HAP-1 (cell line): ENCODE data around the gene MBD4.

ENCODE experiments used
- DNase-seq, 2 experiments: peaks; one replicate each; pipeline ENCODE4 v3.0.0-alpha.2; 2016 to 2020; ENCODE audit warnings: low spot score in 2 of 2
- H3K27me3 ChIP-seq: fragments of 250-450 bp; sonication (Bioruptor Pico); 2 replicates; pipeline ENCODE4 v1.5.1; 2020; ENCODE audit warnings: low read depth, mild to moderate bottlenecking, moderate library complexity
- H3K36me3 ChIP-seq: fragments of 250-450 bp; sonication (Bioruptor Pico); replicated peaks from 2 replicates; pipeline ENCODE4 v1.5.1; 2020; ENCODE audit warnings: mild to moderate bottlenecking
- H3K4me1 ChIP-seq: fragments of 250-450 bp; sonication (Bioruptor Pico); 2 replicates; pipeline ENCODE4 v1.5.1; 2020; ENCODE audit warnings: mild to moderate bottlenecking
- H3K4me3 ChIP-seq: fragments of 250-450 bp; sonication (Bioruptor Pico); 2 replicates; pipeline ENCODE4 v1.5.1; 2020; ENCODE audit warnings: mild to moderate bottlenecking, moderate library complexity
- H3K9me3 ChIP-seq: fragments of 250-450 bp; sonication (Bioruptor Pico); 2 replicates; pipeline ENCODE4 v1.5.1; 2020; ENCODE audit warnings: mild to moderate bottlenecking, moderate library complexity
- in situ Hi-C: fragments of 300-500 bp; cut with MboI; formaldehyde crosslinking; loops from 3 replicates; pipeline ENCODE4 v1.14.3; 2020; ENCODE audit warnings: low sequenced_read_pairs, inconsistent platforms, mixed read lengths

The MBD4 gene

DNA sequence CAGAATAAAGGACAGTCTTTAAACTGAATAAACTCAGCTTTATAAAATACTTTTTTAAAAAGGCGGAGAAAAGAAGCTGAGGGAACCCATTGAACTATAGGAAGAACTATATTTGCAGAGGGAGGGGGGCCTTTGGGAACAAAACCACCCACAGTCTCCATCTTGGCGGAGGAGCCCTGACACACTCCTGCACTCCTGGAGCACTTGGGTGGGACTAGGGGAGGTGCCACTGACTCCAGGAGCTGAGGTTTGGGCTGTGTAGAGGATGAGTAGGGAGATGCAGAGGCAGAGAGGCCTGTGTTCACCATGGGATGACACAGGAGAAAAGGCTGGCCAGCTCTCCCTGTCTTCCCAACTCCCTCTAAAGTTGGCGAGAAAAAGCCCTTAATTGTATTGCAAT is 36.1 kb upstream of the MBD4 start:
- Histone ChIP-seq H3K4me3 (no peak overlapping the region), H3K27me3 (no peaks in the 10 kb centered on the region), H3K4me1 (no peaks in the 10 kb centered on the region; the same call in 1 of the 2 replicates), H3K9me3 (no peaks in the 10 kb centered on the region), H3K36me3 (peaks cover 7% of the 10 kb centered on the region)
- DNase-seq, result no peak
- in situ Hi-C loops, result loop anchor here (25.0 kb wide), 1 partner anchor 361 kb away; no protein-coding TSS in a partner anchor

DNA sequence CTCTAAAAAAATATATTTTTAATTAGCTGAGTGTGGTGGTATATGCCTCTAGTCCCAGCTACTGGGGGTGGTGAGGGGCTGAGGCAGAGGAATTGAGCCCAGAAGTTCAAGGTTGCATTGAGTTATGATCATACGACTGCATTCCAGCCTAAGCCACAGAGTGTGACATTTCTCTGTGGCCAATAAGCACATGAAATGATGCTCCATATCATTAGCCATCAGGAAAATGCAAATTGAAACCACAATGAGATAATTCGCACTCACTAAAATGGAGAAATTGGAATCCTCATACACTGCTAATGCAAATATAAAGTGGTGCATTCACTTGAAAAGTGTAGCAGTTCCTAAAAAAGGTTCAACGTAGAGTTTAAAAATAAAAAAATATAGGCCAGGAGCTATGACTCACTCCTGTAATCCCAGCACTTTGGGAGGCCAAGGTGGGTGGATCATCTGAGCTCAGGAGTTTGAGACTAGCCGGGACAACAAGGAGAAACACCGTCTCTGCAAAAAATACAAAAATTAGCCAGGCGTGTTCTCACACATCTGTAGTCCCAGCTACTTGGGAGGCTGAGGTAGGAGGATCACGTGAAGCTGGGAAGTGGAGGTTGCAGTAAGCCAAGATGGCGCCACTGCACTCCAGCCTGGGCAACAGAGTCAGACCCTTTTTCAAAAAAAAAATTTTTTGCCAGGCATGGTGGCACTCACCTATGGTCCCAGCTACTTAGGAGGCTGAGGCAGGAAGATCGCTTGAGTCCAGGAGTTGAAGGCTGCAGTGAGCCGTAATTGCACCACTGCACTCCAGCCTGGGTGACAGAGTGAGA is 35.4 kb upstream of the MBD4 start:
- in situ Hi-C loops, result loop anchor here (25.0 kb wide), 1 partner anchor 362 kb away; no protein-coding TSS in a partner anchor
- no peaks in the 10 kb centered on the region for H3K9me3 ChIP-seq
- H3K36me3 ChIP-seq, result peaks cover 5% of the 10 kb centered on the region
- H3K4me1 ChIP-seq, result no peaks in the 10 kb centered on the region; the same call in 1 of the 2 replicates
- no peaks in the 10 kb centered on the region for H3K27me3 ChIP-seq
- no peak overlapping the region for H3K4me3 ChIP-seq
- DNase-seq, result no peak

DNA sequence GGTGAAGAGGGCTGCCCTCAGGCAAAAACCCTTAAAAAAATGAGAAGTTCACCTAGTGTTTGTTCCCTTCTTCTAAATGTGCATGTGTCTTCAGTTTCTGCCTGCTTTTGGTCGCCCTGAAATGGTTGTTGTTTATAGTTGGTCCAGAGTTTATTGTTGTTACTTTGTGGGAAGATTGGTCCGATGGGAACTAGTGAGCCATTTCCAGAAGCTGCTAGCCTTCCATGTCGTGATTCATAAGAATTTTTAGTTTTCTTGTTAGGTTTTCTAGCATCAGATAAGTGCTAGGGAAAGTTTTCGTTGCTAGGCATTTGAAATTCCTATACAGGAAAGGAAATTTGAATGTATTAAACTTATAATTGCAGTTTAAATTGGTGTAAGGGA is 34.0 kb upstream of the MBD4 start:
- Histone ChIP-seq H3K27me3 (no peaks in the 10 kb centered on the region), H3K36me3 (no peaks in the 10 kb centered on the region; the same call in none of the 2 replicates), H3K4me1 (no peaks in the 10 kb centered on the region; the same call in 1 of the 2 replicates), H3K4me3 (no peak overlapping the region), H3K9me3 (no peaks in the 10 kb centered on the region)
- DNase-seq, result no peak
- in situ Hi-C loops, result no loop called here

DNA sequence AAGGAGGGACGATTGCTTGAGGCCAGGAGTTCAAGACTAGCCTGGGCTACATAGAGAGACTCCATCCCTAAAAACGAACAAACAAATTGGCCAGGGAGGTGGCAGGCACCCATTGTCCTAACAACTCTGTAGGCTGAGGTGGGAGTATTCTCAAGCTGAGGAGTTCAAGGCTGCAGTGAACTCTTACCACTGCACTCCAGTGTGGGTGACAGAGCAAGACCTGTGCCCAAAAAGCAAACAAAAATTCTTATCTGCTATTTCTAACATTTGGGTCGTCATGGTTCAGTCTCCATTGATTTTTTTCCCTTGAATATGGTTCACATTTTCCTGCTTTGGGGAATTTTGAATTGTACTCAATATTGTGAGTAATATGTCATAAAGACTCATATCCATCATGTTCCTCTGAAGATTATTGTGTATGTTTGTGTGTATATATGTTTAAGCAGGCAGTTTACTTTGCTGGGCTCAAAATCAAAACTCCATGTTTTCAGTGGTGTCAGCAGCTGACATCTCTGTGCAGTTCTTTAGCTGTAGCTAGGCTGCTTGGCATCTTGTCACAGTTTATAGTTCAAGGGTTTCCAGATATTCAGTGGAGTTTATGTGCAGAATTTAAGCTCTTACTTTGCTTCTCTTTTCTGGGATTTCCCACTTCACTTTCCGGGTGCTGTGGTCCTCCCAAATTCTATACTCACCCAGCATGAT is 33.5 kb upstream of the MBD4 start:
- Histone ChIP-seq H3K4me1 (no peaks in the 10 kb centered on the region; the same call in 1 of the 2 replicates), H3K27me3 (no peaks in the 10 kb centered on the region), H3K4me3 (no peak overlapping the region), H3K36me3 (no peaks in the 10 kb centered on the region; the same call in none of the 2 replicates), H3K9me3 (no peaks in the 10 kb centered on the region)
- in situ Hi-C loops, result no loop called here
- DNase-seq, result no peak

DNA sequence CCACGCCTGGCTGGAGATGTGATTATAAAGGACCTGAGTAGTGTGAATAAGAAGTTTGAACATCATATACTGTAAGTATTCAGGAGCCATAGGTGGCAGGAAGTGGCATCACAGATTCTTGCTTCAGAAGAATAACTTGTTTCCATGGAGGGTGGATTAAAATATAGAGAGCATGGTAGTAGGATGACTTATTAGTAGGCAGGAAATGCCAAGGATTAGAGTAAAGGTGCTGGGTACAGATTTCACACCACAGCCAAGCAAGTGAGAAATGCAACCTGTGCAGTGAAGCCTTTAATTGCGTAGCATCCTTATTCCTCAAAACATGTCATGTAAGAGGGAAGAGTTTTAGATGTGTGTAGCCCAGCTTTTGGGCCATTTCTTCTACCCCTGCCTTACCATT is 31.1 kb upstream of the MBD4 start:
- H3K27me3 ChIP-seq, result no peaks in the 10 kb centered on the region
- H3K4me1 ChIP-seq, result no peaks in the 10 kb centered on the region; the same call in 1 of the 2 replicates
- no peak for DNase-seq
- H3K9me3 ChIP-seq, result no peaks in the 10 kb centered on the region
- no peaks in the 10 kb centered on the region; the same call in 1 of the 2 replicates for H3K36me3 ChIP-seq
- no peak overlapping the region for H3K4me3 ChIP-seq
- in situ Hi-C loops, result no loop called here

DNA sequence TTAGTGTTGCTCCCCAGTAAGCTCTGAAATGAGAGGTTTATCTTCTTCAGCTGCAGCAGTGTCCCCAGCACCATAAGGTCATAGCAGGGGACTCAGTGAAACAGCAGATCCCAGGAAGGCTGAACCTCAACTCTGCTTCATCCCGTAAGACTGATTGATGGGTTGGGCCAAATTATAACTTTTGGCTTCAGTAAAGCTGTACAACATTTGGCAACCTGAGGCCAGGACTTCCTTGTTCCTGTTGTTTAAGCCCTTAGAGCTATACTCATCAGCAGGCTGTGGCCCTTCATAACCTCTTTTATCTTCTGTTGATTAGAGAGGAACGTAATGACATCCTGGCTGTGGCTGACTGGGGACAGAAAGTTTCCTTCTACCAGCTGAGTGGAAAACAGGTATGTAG is 29.3 kb upstream of the MBD4 start:
- no peaks in the 10 kb centered on the region for H3K9me3 ChIP-seq
- no peaks in the 10 kb centered on the region for H3K27me3 ChIP-seq
- no peak for DNase-seq
- no peak overlapping the region for H3K4me3 ChIP-seq
- no peaks in the 10 kb centered on the region; the same call in 1 of the 2 replicates for H3K36me3 ChIP-seq
- in situ Hi-C loops, result no loop called here
- H3K4me1 ChIP-seq, result no peaks in the 10 kb centered on the region; the same call in 1 of the 2 replicates

DNA sequence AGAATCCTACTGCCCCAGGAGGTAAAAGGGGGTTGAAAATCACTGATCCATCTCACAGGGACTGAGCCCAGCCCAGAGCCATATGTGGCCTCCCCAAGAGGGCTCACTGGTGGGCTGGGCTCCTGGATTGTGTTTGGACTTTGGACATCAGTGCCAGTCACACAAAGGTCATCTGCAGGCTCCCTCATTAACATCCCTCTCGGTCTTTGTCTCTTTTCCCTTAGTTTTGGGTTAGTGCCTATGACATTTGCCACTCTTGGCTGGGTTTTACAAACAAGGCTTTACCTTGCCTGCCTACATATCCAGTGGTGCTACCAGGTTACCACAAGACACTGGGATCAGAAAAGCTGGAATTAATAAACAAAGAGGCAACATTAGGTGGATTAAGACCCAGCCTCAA is 28.2 kb upstream of the MBD4 start:
- no peaks in the 10 kb centered on the region; the same call in 1 of the 2 replicates for H3K36me3 ChIP-seq
- no peaks in the 10 kb centered on the region for H3K27me3 ChIP-seq
- H3K4me3 ChIP-seq, result no peak overlapping the region
- in situ Hi-C loops, result no loop called here
- no peaks in the 10 kb centered on the region; the same call in 1 of the 2 replicates for H3K4me1 ChIP-seq
- no peaks in the 10 kb centered on the region for H3K9me3 ChIP-seq
- DNase-seq, result no peak

DNA sequence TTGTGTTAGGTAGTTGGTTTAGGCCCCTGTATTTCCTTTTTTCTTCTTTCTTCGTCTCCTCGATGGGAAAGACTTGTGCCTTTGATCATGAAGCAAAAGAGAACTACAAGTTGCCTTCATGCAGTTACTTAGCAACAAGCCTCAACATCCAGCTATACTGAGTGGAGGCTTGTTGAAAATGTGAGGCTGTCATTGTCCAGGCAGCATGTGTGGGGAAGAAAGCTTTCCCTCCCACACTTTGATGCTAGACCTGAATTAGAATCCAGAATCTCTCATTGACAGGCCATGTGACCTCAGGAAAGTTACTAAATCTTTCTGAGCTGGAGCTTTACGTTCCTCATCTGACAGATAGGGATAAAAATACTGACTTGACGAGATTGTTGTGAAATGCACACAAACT is 24.0 kb upstream of the MBD4 start:
- Histone ChIP-seq H3K36me3 (no peaks in the 10 kb centered on the region; the same call in 1 of the 2 replicates), H3K9me3 (no peaks in the 10 kb centered on the region), H3K27me3 (no peaks in the 10 kb centered on the region), H3K4me3 (no peak overlapping the region), H3K4me1 (no peaks in the 10 kb centered on the region)
- in situ Hi-C loops, result no loop called here
- no peak for DNase-seq

DNA sequence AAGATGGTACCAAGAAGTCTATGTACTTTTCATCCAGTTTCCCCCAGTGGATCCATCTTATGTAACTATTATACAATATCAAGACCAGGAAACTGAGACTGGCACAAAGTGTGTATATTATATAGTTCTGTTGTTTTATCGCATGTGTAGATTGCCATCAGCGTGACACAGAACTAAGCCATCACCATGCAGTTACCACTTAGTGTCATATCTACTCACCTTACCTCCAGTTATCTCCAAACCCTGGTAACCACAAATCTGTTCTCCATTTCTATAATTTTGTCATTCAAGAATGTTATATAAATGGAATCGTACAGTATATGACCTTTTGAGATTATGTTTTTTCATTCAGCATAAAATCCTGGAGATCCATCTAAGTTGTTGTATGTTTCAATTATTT is 23.3 kb upstream of the MBD4 start:
- in situ Hi-C loops, result no loop called here
- DNase-seq, result no peak

DNA sequence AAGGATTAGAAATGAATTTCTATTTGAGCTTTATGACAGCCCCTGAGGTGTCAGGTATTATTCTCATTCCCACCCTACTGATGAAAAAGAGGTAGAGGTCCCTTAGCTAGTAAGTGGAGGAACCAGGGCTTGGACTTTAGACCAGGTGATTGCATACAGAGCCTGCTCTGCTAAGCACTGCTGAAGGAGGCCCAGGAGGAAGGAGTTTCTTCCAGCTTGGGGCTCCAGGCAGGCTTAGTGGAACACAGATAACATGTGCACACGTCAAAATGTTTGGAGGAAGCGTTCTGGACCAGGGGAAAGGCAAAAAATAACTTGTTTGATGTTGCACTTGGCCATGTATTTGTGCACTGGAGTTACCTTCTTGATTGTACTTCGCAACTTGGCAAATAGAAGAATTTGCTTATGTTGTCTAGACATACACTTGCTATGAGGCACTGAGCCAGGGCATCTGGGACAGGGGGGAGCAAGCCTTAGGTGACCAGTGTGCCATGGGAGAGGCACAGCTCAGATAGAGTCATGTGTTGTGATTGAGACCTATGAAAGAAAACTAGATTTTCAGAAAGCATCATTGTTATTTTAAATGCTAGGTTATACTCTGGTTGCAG is 22.7 kb upstream of the MBD4 start:
- Histone ChIP-seq H3K36me3 (no peaks in the 10 kb centered on the region), H3K4me3 (no peak overlapping the region), H3K9me3 (no peaks in the 10 kb centered on the region), H3K4me1 (no peaks in the 10 kb centered on the region), H3K27me3 (no peaks in the 10 kb centered on the region)
- in situ Hi-C loops, result no loop called here
- no peak for DNase-seq

More for the DNA sequence above, 23.3 kb upstream of the MBD4 start:
- no peaks in the 10 kb centered on the region for H3K4me1 ChIP-seq
- no peak overlapping the region for H3K4me3 ChIP-seq
- H3K9me3 ChIP-seq, result no peaks in the 10 kb centered on the region
- H3K27me3 ChIP-seq, result no peaks in the 10 kb centered on the region
- H3K36me3 ChIP-seq, result no peaks in the 10 kb centered on the region

DNA sequence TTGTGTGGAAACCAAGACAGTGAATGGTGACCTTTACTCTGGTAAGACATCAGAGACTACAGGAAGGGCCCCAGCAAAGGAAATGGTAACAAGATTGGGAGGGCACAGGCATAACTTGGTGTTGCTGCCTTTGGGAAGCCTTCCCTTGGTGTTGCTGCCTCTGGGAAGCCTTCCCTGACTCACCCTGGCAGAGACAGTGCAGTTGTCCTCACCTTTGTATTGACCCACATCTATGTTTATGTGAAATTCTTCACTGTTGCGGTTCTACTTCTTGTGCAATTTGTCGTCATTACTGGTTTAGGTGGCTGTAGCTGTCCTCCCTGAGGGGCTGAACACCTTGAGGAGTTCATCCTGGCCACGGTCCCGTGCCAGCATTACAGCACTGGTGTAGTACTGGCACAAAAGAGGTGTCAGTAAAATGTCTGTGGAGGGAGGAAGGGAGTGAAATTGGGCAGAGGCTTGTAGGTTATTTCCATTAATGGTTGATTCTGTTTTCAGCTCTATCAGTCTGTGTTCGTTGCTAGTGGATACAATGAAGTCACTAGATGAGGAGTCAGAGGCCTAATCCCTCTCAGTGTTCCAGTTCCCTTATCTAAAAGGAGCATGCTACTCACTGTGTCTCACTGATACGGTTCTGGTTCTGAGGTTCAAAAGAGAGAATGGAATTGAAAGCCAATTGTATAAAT is 21.9 kb upstream of the MBD4 start:
- DNase-seq, result no peak
- no peaks in the 10 kb centered on the region for H3K4me1 ChIP-seq
- in situ Hi-C loops, result no loop called here
- no peaks in the 10 kb centered on the region for H3K9me3 ChIP-seq
- no peaks in the 10 kb centered on the region for H3K27me3 ChIP-seq
- no peaks in the 10 kb centered on the region for H3K36me3 ChIP-seq
- H3K4me3 ChIP-seq, result no peak overlapping the region

DNA sequence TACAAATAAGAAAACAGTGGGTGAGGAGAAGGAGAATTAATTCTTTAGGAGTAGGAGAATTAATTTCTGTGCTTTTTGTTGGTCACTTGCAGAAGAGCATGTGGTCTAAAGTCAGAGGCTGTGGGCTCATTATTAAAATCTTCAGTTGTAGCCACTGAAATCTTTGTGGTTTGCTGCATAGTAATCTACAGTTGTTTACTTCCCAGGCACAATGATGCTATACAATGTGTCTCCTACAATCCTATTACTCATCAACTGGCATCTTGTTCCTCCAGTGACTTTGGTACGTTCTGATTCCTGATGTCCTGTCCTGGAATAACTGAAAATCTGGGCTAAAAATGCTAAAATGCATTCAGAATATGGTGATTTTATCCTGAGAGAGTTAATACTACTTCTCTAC is 21.3 kb upstream of the MBD4 start:
- Histone ChIP-seq H3K27me3 (no peaks in the 10 kb centered on the region), H3K4me3 (no peak overlapping the region), H3K36me3 (no peaks in the 10 kb centered on the region), H3K9me3 (no peaks in the 10 kb centered on the region), H3K4me1 (no peaks in the 10 kb centered on the region)
- in situ Hi-C loops, result no loop called here
- no peak for DNase-seq

DNA sequence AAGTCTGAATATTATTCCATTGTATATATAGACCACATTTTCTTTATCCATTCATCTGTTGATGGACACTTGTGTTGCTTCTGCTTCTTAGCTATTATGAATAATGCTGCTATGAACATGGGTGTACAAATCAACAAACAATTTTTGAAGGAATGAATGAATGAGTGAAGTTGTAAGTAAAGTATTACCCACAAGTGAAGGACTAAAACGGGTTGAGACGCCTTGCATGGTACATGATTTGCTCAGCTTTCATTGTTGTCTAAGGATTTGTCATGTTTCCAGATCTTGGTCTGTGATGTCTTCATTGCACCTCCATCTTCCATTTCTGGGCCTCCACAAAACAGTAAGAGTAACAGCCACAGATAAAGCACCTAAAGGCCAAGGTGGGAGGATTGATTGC is 20.8 kb upstream of the MBD4 start:
- no peaks in the 10 kb centered on the region for H3K9me3 ChIP-seq
- no peaks in the 10 kb centered on the region for H3K4me1 ChIP-seq
- no peak overlapping the region for H3K4me3 ChIP-seq
- no peaks in the 10 kb centered on the region for H3K36me3 ChIP-seq
- in situ Hi-C loops, result no loop called here
- no peak for DNase-seq
- H3K27me3 ChIP-seq, result no peaks in the 10 kb centered on the region
